ENCODE measurements around the gene BRAF. TPM values are rescaled to one million over a fixed set of nuclear protein-coding genes. Genes with fewer than 3 reads are reported as not detected.
"Not testable (repeated sequence)": the region's sequence is repeated elsewhere in the genome, so short reads cannot be mapped to it uniquely, and the experiment has no call there.

BRAF gene
- total RNA-seq, 4 donors from 2014 or later: 32.2 to 94.9 (median 41.0) TPM

GRCh38 chr7:140754506-140754905 is 170.2 kb downstream of the BRAF start:
- no peaks in the 10 kb centered on the region for H3K27me3 ChIP-seq
- no peak overlapping the region for H3K4me3 ChIP-seq
- no peak for DNase-seq (ENCODE audit: low spot score in 2 of 2)
- H3K4me1 ChIP-seq: no peaks in the 10 kb centered on the region
- WGBS: 69% methylated on average over 3 of the region's 3 CpGs
- H3K36me3 ChIP-seq: peaks cover 24% of the 10 kb centered on the region
- TF ChIP-seq POLR2AphosphoS5 (IDR thresholded peaks at IDR 0.05): no peak
- TF ChIP-seq POLR2A (IDR thresholded peaks at IDR 0.05): no peak
- no peak for TF ChIP-seq EP300 (IDR thresholded peaks at IDR 0.05)
- TF ChIP-seq CTCF (IDR thresholded peaks at IDR 0.05): no peak
- no peaks in the 10 kb centered on the region for H3K9me3 ChIP-seq
- H3K27ac ChIP-seq: no peak overlapping the region

- H3K27ac ChIP-seq: no peak overlapping the region
- H3K36me3 ChIP-seq: peaks cover 39% of the 10 kb centered on the region
- TF ChIP-seq POLR2AphosphoS5 (IDR thresholded peaks at IDR 0.05): no peak
- no peak overlapping the region for H3K4me3 ChIP-seq
- 90% methylated on average over 1 of the region's 1 CpG for WGBS
- no peaks in the 10 kb centered on the region for H3K4me1 ChIP-seq
- no peak for DNase-seq (ENCODE audit: low spot score in 2 of 2)
- no peaks in the 10 kb centered on the region for H3K27me3 ChIP-seq
- no peaks in the 10 kb centered on the region for H3K9me3 ChIP-seq
Measured at GRCh38 chr7:140752533-140752932, 172.2 kb downstream of the BRAF start.

DNA sequence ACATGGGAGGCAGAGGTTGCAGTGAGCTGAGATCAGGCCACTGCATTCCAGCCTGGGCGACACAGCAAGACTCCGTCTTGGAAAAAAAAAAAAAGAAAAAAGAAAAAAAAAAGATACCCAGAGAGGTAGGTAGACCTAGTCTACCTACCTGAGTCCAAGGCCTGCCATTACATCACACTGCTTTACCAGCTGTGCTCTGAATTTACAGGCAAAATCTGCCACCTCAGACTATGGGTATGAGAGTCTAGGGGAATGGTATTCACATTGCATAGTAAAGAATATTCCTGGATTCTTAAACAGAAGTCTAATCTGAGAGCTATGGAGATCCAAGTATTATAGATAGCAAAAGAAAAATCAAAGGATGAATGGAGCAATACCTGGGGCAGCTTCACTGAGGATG is 178.0 kb downstream of the BRAF start:
- Histone ChIP-seq H3K4me1 (no peaks in the 10 kb centered on the region), H3K9me3 (no peaks in the 10 kb centered on the region), H3K27ac (no peak overlapping the region), H3K36me3 (peaks cover 28% of the 10 kb centered on the region), H3K27me3 (no peaks in the 10 kb centered on the region), H3K4me3 (no peak overlapping the region)
- TF ChIP-seq EP300 (IDR thresholded peaks at IDR 0.05) (no peak), POLR2A (IDR thresholded peaks at IDR 0.05) (no peak), CTCF (IDR thresholded peaks at IDR 0.05) (no peak), POLR2AphosphoS5 (IDR thresholded peaks at IDR 0.05) (no peak)
- no peak for DNase-seq (ENCODE audit: low spot score in 2 of 2)
- WGBS: 100% methylated on average over 2 of the region's 2 CpGs

- H3K27me3 ChIP-seq: no peaks in the 10 kb centered on the region
- peaks cover 28% of the 10 kb centered on the region for H3K36me3 ChIP-seq
- no peak for TF ChIP-seq CTCF (IDR thresholded peaks at IDR 0.05)
- TF ChIP-seq POLR2A (IDR thresholded peaks at IDR 0.05): no peak
- TF ChIP-seq POLR2AphosphoS5 (IDR thresholded peaks at IDR 0.05): no peak
- TF ChIP-seq EP300 (IDR thresholded peaks at IDR 0.05): no peak
- no peaks in the 10 kb centered on the region for H3K4me1 ChIP-seq
- 90% methylated on average over 6 of the region's 6 CpGs for WGBS
- H3K27ac ChIP-seq: no peak overlapping the region
- DNase-seq (ENCODE audit: low spot score in 2 of 2): no peak
- H3K9me3 ChIP-seq: no peaks in the 10 kb centered on the region
- H3K4me3 ChIP-seq: no peak overlapping the region
Measured at GRCh38 chr7:140745266-140746058, 179.3 kb downstream of the BRAF start.

- DNase-seq (ENCODE audit: low spot score in 2 of 2): no peak
- TF ChIP-seq EP300 (IDR thresholded peaks at IDR 0.05): no peak
- no peak for TF ChIP-seq POLR2AphosphoS5 (IDR thresholded peaks at IDR 0.05)
- no peak for TF ChIP-seq POLR2A (IDR thresholded peaks at IDR 0.05)
- no peak for TF ChIP-seq CTCF (IDR thresholded peaks at IDR 0.05)
- no peaks in the 10 kb centered on the region for H3K27me3 ChIP-seq
- no peaks in the 10 kb centered on the region for H3K4me1 ChIP-seq
- H3K9me3 ChIP-seq: no peaks in the 10 kb centered on the region
- 80% methylated on average over 2 of the region's 2 CpGs for WGBS
- H3K27ac ChIP-seq: no peak overlapping the region
- peaks cover 28% of the 10 kb centered on the region for H3K36me3 ChIP-seq
- no peak overlapping the region for H3K4me3 ChIP-seq
Measured at GRCh38 chr7:140744005-140744404, 180.7 kb downstream of the BRAF start.

- peaks cover 28% of the 10 kb centered on the region for H3K36me3 ChIP-seq
- not testable (repeated sequence) for DNase-seq (ENCODE audit: low spot score in 2 of 2); H3K27me3 ChIP-seq; H3K9me3 ChIP-seq; H3K27ac ChIP-seq; H3K4me3 ChIP-seq; H3K4me1 ChIP-seq
- 100% methylated on average over 2 of the region's 4 CpGs for WGBS
Measured at GRCh38 chr7:140743255-140743654, 181.5 kb downstream of the BRAF start.

All from suprapubic skin (tissue), 4 donors.